Right lobe of liver (tissue), 6 donors: ENCODE results near the gene GALNT15. TPM values are rescaled to one million over a fixed set of nuclear protein-coding genes. Genes with fewer than 3 reads are reported as not detected.

Experiments
- ATAC-seq, 4 donors: fragments of 200-7000 bp; cut with Tn5 transposase; one replicate each; pipeline ENCODE4 v1.9.1; 2020; ENCODE audit warnings: mild to moderate bottlenecking in 4 of 4, moderate library complexity in 4 of 4
- DNase-seq, 3 donors: peaks; one replicate each; pipeline ENCODE4 v3.0.0-alpha.2; 2020
- H3K27ac ChIP-seq, 3 donors: fragments of 200-600 bp; one replicate each; pipeline ENCODE4 v1.8.0; 2022
- H3K27me3 ChIP-seq, 2 donors: fragments of 200-600 bp; one replicate each; pipeline ENCODE4 v1.8.0; 2022
- H3K36me3 ChIP-seq, 4 donors: fragments of 200-600 bp; sonication (generic) in 1 of 4; one replicate each; pipeline versions ENCODE4 v1.5.1 to v1.8.0; 2017 to 2022; ENCODE audit warnings: control low read depth in 1 of 4
- H3K4me1 ChIP-seq, 4 donors: fragments of 200-600 bp; sonication (generic) in 1 of 4; one replicate each; pipeline versions ENCODE4 v1.5.1 to v1.8.0; 2017 to 2022; ENCODE audit warnings: control low read depth in 1 of 4
- H3K4me3 ChIP-seq, 3 donors: fragments of 200-600 bp; one replicate each; pipeline ENCODE4 v1.8.0; 2022
- H3K9me3 ChIP-seq, 4 donors: fragments of 200-600 bp; sonication (generic) in 1 of 4; one replicate each; pipeline versions ENCODE4 v1.5.1 to v1.8.0; 2017 to 2022; ENCODE audit warnings: control low read depth in 1 of 4
- CTCF ChIP-seq, 4 donors: fragments of 200-600 bp in 3 of 4; fragments of 450-650 bp in 1 of 4; IDR thresholded peaks; one replicate each; pipeline versions ENCODE4 v1.5.1 to v1.8.0; 2016 to 2022; ENCODE audit warnings: antibody characterized with exemption in 4 of 4, mild to moderate bottlenecking in 2 of 4
- POLR2A ChIP-seq: fragments of 450-650 bp; IDR thresholded peaks from one replicate; pipeline ENCODE4 v1.6.1; 2017; ENCODE audit warnings: antibody characterized with exemption, mild to moderate bottlenecking
- WGBS: methylation state at CpG from one replicate; pipeline ENCODE4 v1.1.6; 2018; ENCODE audit warnings: low coverage, low lambda C conversion rate; ENCODE audit not compliant: insufficient coverage; ENCODE audit errors: missing lambda C conversion rate; 5-methylcytosine and 5-hydroxymethylcytosine counted together
- intact Hi-C, 2 donors: fragments of 100-400 bp; cut with DNase I; formaldehyde crosslinking; loops; one replicate each; pipeline versions ENCODE4 v1.11.2 to v1.14.1; 2022
- total RNA-seq, 6 experiments: library from RNA; depleted of rRNA in 2 of 6; stranded (reverse); fragments of >200 nt in 2 of 6; fragmentation: NEBNext Ultra II Directional in 3 of 6; extraction: Animal tissue kit (Norgen Biotek cat#: 25700) in 3 of 6; gene quantifications; one replicate each; pipeline versions ENCODE4 v1.1.0 to v1.2.4, GENCODE V29; 2016 to 2023
- donor health status: DM: no; HTN: yes; CAD: no.
- donor health status: DM: no; HTN: no; CAD: no.
- donor health status: DM: no; HTN: no; CAD: no.
- donor health status: DM: no; HTN: yes; CAD: no.
- donor health status: DM: no; HTN: yes; CAD: no.

The GALNT15 gene
- total RNA-seq, 6 experiments from 2014 or later: 2.0 to 9.2 (median 4.0) TPM

GRCh38 chr3:16178628-16178988, 4.1 kb downstream of the GALNT15 start:
- ATAC-seq (no peak), DNase-seq (no peak)
- intact Hi-C loops: no loop called here
- WGBS: 15% methylated on average over 4 of the region's 9 CpGs
- H3K9me3 ChIP-seq: no peaks in the 10 kb centered on the region
- H3K4me3 ChIP-seq: no peak overlapping the region
- H3K27me3 ChIP-seq: no peaks in the 10 kb centered on the region
- H3K36me3 ChIP-seq: no peaks in the 10 kb centered on the region
- no peak overlapping the region for H3K27ac ChIP-seq
- peaks cover 0 to 4% (median 0%) of the 10 kb centered on the region in 4 donors for H3K4me1 ChIP-seq
- TF ChIP-seq CTCF (IDR thresholded peaks at IDR 0.05) (no peak), POLR2A (no peak)

- intact Hi-C loops: no loop called here
- 90% methylated on average over 2 of the region's 2 CpGs for WGBS
- Histone ChIP-seq H3K36me3 (no peaks in the 10 kb centered on the region), H3K27me3 (no peaks in the 10 kb centered on the region), H3K9me3 (no peaks in the 10 kb centered on the region), H3K4me3 (no peak overlapping the region), H3K4me1 (peaks cover 0 to under 1% (median 0%) of the 10 kb centered on the region in 4 donors), H3K27ac (no peak overlapping the region)
- TF ChIP-seq POLR2A (no peak), CTCF (IDR thresholded peaks at IDR 0.05) (no peak)
- ATAC-seq (no peak), DNase-seq (no peak)
These were observed 4.8 kb downstream of the GALNT15 start for GRCh38 chr3:16179261-16179660.

DNA sequence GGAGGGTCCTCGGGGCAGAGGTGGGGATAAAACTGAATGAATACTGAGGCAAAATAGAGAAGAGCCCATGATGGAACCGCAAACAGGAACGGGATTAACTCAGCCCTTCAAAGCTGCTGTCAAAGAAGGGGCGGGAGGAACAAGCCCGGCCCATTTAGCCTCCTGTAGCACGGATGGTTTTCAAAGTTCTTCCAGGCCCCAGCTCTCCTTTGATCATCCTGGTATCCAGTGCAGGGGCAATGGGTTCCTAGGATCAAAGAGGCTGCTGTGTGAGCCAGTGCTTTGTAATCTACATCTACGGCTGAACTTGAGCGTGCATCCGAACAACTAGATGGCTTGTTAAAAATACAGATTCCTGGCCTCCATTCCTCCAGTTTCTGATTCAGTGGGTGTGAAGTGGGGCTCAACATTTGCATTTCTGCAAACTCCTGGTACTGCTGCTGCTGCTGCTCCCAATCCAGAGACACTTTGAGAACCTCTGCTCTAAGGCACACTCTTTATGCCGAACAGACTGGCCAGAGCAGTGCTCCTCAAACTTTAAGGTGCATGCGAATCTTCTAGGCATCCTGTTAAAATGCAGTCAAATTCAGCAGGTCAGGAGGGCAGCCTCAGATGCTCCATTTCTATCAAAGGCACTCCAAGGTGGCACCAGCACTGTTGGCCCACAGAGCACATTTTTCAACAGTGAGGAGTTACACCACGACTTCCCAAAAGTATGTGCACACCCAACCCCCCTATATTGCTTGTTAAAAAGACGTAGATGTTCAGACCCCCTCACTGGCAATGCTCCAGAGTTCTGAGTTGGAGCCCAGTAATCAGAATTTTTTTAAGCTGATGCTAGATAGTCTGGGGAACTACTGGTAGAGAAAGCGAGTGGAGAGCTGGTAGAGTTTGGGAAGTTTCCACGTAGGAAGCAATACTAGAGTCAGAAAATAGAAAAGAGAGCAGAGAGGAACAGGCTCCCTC, 5.6 kb downstream of the GALNT15 start:
- DNase-seq (no peak), ATAC-seq (no peak)
- no peaks in the 10 kb centered on the region for H3K9me3 ChIP-seq
- WGBS: 80% methylated on average over 10 of the region's 15 CpGs
- TF ChIP-seq POLR2A: no peak
- H3K4me1 ChIP-seq: no peaks in the 10 kb centered on the region
- intact Hi-C loops: loop anchor here in 1 of 2 donors (5.0 kb wide), 2 partner anchors 67 to 133 kb away; no protein-coding TSS in a partner anchor
- no peak overlapping the region for H3K27ac ChIP-seq
- H3K4me3 ChIP-seq: no peak overlapping the region
- H3K27me3 ChIP-seq: no peaks in the 10 kb centered on the region
- no peaks in the 10 kb centered on the region for H3K36me3 ChIP-seq

- Histone ChIP-seq H3K4me1 (no peaks in the 10 kb centered on the region), H3K27me3 (no peaks in the 10 kb centered on the region), H3K36me3 (no peaks in the 10 kb centered on the region), H3K9me3 (no peaks in the 10 kb centered on the region), H3K4me3 (no peak overlapping the region), H3K27ac (no peak overlapping the region)
- no peak for TF ChIP-seq CTCF (IDR thresholded peaks at IDR 0.05)
- no peak for TF ChIP-seq POLR2A
- intact Hi-C loops: loop anchor here in 1 of 2 donors (5.0 kb wide), 2 partner anchors 67 to 133 kb away; no protein-coding TSS in a partner anchor
- WGBS: 70% methylated on average over 3 of the region's 3 CpGs
- ATAC-seq (no peak), DNase-seq (no peak)
These were observed 6.3 kb downstream of the GALNT15 start for GRCh38 chr3:16180737-16181134.

DNA sequence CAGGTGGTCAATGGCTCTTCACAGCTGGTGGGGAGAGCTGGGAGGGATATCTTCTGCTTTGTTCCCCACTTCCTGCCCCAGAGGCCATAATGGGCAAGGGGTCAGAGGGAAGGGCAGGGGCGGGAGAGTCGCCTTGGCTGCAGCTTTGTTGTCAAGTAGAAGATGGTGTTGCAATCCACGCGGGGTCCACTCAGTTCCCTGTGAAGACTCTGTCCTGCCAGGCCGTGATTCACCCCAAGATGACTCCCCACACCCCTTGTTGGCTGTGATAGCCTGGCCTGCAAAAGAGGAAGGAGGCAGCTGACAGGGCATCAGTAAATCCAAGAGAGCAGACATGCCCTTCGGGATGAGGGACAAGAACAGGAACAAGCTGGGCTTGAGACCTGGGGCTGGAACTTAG, 6.9 kb downstream of the GALNT15 start:
- ATAC-seq (peak in 3 of 4 donors; percentile 5 to 22 (median 16)), DNase-seq (peak in 2 of 3 donors; percentile 45 to 50)

More for the DNA sequence above, 6.9 kb downstream of the GALNT15 start:
- Histone ChIP-seq H3K9me3 (no peaks in the 10 kb centered on the region), H3K27ac (no peak overlapping the region), H3K27me3 (no peaks in the 10 kb centered on the region), H3K36me3 (no peaks in the 10 kb centered on the region), H3K4me1 (no peaks in the 10 kb centered on the region), H3K4me3 (no peak overlapping the region)
- TF ChIP-seq CTCF (IDR thresholded peaks at IDR 0.05): no peak
- TF ChIP-seq POLR2A: no peak
- intact Hi-C loops: loop anchor here in 1 of 2 donors (5.0 kb wide), 2 partner anchors 66 to 134 kb away; no protein-coding TSS in a partner anchor
- WGBS: 63% methylated on average over 2 of the region's 6 CpGs
